Measurements from ENCODE around the gene MOV10.

DNA sequence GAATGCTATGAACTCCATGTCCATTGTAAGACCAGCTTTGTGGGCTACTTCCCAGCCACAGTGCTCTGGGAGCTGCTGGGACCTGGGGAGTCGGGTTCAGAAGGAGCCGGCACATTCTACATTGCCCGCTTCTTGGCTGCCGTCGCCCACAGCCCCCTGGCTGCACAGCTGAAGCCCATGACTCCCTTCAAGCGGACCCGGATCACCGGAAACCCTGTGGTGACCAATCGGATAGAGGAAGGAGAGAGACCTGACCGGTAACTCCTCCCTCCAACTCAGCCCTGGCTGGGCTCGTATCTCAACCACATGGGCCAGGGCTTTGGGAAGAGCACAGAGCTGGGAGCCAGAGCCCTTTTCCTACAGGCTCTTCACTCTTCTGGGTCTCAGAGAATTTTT, 15.4 kb downstream of the MOV10 start:
- TF ChIP-seq, protein P1, sequence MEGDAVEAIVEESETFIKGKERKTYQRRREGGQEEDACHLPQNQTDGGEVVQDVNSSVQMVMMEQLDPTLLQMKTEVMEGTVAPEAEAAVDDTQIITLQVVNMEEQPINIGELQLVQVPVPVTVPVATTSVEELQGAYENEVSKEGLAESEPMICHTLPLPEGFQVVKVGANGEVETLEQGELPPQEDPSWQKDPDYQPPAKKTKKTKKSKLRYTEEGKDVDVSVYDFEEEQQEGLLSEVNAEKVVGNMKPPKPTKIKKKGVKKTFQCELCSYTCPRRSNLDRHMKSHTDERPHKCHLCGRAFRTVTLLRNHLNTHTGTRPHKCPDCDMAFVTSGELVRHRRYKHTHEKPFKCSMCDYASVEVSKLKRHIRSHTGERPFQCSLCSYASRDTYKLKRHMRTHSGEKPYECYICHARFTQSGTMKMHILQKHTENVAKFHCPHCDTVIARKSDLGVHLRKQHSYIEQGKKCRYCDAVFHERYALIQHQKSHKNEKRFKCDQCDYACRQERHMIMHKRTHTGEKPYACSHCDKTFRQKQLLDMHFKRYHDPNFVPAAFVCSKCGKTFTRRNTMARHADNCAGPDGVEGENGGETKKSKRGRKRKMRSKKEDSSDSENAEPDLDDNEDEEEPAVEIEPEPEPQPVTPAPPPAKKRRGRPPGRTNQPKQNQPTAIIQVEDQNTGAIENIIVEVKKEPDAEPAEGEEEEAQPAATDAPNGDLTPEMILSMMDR (IDR thresholded peaks at IDR 0.05) = no peak
- no peak for TF ChIP-seq ZFX (IDR thresholded peaks at IDR 0.05; ENCODE audit: borderline replicate concordance)

Measured in 22Rv1 (cell line).